HG03439 (cell line): ENCODE data around the gene ZNF181.
"Not testable (repeated sequence)": the region's sequence is repeated elsewhere in the genome, so short reads cannot be mapped to it uniquely, and the experiment has no call there.

Experiments used
- ATAC-seq: cut with Tn5 transposase; IDR thresholded peaks from one replicate; pipeline ENCODE4 v1.9.1; 2021; ENCODE audit warnings: mild to moderate bottlenecking, moderate library complexity; ENCODE audit not compliant: unreplicated experiment

ZNF181 gene

DNA sequence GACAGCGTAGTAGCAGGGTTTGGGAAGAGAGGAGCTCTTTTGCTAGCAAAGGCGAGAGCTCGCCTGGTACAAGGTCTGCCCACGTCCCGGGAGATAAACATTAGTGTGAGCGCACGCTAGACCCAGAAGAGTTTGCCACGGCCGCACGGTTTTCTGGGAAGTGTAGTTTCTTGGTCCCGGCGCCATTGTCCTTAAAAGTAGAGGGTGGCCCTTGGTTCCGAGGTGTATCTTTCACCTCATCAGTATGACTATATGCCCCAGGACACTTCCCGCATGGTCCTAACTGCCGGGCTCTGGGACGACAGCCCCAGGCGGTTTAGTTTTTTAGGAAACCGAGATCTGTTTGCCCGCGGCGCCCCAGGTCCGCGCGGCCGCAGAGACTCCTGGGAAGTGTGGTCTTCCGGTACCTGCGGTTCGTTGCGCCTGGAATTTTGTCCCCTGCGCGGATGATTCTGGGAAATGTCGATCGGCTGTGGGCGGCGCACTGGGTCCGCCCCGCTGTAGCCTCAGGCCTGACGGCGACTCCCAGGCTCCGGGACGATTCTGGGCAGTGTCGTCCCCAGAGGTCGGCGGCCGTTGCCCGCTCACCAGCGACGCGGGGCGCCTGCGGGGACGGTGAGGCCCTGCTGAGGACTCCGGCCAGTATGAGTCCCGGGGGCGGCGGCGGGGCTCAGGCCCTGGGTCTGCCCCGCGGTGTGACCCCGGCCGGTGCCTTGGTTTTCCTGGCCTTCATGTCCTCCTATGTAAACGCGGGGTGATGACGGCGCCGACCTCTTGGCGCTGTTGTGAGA, at the start of gene ZNF181:
ZNF181 (plus strand) TSS at position 498 of the 791 bp plus-strand sequence. CDS start 795 bp downstream, outside the sequence.
- ATAC-seq = peak; percentile 84

DNA sequence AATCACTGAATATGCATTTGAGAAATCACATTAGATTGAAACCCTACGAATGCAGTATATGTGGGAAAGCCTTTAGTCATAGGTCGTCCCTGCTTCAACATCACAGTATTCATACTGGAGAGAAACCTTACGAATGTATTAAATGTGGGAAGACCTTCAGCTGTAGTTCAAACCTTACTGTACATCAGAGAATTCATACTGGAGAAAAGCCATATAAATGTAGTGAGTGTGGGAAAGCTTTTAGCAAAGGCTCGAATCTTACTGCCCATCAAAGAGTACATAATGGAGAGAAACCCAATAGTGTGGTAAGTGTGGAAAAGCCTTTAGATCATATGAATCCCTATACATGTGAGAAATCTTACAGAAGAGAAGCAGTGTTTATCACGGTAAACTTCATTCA, 48.8 kb upstream of the ZNF181 start:
- not testable (repeated sequence) for ATAC-seq

DNA sequence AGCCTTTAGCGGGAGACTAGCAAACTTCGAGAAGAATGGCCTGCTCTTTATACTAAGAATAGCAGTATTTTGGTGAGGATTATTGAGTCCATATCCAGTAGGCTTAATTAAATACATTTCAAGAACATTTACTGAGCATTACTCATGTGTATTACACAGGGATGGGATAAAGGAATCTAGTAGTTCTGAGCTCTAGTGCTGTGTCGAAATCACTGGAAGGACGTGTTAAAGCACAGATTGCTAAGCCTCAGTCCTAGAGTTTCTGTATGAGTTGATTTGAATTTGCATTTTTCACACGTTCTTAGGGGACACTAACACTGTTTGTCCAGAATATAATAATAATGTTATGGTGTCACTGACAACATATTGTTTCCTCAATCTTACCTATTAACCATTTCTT, 47.6 kb upstream of the ZNF181 start:
- ATAC-seq = no peak

DNA sequence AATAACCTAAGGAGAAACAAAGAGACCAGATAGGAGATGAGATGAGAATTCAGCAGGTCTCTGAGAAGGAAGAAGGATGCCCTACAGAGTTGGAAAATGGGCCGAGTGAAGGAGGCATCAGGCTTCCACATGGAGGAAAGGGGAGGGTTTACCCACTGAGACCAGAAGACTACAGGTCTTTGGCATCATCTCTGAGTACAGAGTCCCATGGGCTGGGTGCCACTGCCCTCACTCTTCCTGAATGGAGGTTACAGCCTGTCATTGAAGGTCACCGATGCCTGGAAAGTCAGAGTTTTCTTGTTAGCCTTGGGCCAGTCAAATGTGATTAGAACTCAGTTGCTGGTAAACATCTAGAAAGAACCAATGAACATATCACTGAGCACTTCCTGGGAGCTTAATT, 46.7 kb upstream of the ZNF181 start:
- ATAC-seq = no peak

DNA sequence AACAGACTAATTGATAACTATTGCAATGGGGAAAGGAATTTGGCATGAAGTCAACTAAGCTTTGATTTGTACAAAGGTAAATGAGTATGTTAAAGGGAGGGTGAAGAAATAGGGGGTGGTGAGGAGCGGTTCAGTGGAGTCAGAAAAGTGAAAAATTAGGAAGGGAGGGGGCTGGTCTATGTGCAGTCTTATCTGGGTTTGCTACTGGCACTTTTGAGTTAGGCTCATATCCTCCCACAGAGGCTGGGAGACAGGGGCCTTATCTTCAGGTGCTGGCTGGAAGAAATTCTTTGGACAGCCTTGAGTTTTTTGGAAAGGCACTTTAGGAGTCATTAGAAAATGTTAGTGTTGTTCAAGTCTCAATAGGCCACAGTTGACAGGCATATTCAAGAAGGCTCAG, 45.5 kb upstream of the ZNF181 start:
- ATAC-seq = no peak

DNA sequence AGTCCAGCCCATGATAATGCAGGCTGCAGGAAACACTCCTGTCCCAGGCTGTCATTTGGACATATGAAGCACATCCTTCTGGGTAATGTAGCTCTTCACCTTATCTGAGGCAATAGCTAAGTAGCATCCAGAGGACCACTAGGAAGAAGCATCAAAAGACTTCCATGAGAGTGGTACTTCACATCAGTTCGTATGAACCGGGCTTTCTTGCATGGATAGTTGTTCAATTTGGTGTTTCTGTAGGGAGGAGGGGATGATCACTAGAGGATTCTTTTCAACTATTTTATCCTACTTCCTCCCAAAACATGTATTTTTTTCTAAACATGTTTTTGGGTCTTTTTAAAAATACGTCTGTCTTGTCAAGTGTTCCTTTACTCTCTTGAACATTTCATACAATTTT, 43.7 kb upstream of the ZNF181 start:
- ATAC-seq = no peak

DNA sequence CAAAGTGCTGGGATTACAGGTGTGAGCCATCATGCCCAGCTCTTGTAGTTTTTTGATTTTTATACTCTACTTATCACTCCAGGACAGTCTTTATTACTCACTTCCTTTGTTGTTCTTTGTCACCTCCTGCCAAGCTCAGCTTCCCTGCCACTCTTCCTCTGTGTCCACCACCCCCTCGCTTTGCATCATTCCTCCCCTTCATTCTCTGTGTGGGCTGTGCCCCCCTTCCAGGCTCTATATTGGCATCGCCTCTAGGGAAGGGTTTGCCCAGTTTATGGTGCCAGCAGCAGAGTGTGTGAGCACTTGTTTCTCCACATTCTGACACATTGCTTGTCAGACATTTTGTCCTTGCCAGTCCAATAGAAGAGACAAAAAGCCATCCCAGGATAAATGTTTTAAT, 41.5 kb upstream of the ZNF181 start:
- no peak for ATAC-seq

DNA sequence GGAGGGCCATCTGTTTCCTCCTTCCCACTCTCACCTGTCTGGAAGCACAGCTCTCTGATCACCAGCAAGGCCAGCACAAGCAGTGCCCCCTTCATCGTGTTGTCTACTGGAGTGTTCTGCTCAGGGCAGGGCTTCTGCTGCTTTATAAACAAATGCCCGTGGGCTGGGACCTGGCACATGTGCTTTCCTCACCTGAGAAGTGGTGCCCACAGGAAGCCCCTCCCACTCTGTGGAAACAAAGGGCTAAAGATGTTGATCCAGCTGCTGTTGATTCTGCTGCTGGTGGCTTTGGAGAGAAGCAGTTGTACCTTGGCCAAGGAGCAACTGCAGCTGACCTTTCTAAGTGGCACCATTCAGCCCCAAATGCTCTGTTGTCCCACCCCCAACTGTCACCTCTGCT, 26.4 kb upstream of the ZNF181 start:
- no peak for ATAC-seq

DNA sequence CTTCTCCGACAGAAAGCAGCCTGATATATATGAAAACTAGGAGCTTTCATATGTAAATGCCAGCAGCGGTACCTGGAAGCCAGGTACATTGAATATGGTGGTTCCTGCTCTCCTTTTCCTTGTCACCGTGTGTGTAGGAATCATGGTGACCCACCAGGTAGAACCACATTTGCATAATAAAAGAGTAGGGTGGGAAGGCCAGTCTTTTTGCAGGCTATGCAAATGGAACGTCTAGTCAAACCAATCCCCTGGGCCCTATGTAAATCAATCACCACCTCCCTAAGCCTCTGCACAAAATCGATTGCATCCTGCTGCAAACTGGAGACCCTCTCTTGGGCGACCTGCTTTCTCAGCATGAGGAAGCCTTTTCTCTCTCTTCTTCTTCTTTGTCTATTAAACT, 22.2 kb upstream of the ZNF181 start:
- ATAC-seq = no peak

DNA sequence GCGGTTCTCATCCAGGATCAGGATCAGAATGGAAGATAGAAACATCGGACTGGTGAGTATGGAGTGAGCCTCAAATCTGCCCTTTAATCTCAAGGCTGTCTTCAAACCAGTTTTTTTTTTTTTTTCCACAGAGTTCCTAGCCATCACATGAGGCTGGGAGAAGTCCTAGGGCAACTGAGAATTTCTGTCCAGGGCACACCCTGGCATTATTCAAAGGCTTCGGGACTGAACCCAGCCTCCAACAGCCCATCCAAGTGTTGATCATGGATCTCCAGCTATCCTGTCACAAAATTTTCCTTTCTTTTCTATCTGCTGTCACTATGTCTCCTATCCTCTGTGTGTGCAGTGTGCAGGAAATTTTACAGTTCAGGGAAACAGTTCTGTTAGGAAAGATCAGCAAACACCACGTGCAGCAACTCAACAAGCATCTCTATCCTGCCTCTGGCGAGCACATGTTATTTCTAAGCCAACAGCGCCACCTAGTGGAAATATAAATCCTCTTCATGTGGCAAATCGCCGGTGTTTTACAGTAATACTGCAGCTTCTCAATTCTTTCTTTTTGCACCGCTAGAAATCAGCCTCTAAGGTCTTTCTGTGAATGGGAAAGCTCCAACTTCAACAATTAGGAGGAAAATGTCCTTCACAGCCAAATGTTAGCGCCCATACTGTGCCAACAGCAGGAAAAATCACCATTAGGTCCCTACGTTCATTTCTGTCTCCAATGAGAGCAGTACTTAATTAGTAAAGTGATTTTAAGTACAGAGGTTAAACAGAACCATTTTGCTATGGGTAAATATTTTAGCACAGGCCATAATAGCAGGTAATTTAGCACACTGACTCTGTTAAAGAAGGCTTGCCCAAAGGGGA, 21.4 kb upstream of the ZNF181 start:
- ATAC-seq = no peak

DNA sequence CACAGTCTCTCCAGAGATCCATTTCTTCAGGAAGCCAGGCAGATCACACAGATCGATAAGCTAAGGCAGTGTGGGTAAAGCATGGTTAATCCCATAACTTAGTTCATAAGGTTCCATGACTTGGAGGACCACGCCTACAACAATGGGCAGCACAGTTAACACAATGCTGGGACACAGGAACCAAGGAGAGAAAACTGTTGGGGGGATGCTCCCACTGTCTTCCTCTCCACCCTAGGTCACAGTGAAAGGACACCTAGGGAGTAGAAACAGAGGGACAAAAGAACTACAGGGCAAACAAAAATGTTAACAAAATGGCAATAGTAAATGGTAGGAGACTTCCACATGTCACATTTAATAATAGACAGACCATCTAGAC, 20.8 kb upstream of the ZNF181 start:
- no peak for ATAC-seq

DNA sequence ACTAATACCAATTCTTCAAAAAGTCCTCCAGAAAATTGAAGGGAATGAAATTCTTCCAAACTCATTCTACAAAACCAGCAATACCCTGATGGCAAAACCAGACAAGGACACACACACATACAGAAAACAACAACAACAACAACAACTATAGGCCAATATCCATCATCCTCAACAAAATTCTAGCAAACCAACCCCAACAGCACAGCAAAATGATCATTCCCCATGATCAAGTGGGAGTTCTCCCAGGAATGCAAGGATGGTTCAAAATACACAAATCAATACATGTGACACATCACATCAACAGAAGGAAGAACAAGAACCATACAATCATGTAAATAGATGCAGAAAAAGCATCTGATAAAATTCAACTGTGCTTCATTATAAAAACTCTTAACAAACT, 18.7 kb upstream of the ZNF181 start:
- ATAC-seq = no peak

DNA sequence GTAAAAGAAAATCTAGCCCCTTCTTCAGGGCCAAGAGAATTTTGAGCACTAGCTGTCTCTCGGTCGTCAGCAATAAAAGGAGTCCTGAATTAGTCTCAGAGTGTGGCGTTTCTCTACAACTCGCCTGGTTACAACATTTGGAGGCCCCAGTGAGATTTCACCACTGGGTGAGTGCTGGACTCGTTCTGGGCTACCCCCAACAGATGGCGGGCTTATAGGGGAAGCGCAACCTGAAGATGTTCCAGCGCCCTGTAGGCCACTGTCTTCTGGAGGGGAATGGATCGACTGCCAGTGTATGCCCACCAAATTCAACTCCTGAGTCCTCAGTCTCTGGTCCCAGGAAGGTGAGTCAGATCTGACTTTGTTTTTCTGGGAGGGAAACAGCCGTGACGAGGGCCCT, 11.7 kb upstream of the ZNF181 start:
- ATAC-seq = no peak

DNA sequence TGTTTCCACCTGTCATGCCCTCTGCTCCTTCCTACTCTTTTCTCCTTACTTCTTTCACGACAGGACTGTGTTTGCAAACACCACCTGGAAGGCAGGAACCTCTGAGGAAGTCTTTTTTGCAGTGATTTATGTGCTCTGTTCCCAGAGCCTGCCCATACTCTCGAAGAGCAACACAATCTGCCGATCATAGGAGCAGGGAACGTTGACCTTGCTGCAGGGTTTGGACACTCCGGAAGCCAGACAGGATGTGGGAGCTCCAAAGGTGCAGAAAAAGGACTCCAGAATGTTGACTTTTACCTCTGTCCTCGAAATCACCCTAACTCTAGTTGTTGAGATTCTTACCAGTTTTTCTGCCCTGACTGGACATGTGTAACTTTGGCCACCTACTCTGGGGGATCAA, 8.6 kb upstream of the ZNF181 start:
- ATAC-seq = no peak

DNA sequence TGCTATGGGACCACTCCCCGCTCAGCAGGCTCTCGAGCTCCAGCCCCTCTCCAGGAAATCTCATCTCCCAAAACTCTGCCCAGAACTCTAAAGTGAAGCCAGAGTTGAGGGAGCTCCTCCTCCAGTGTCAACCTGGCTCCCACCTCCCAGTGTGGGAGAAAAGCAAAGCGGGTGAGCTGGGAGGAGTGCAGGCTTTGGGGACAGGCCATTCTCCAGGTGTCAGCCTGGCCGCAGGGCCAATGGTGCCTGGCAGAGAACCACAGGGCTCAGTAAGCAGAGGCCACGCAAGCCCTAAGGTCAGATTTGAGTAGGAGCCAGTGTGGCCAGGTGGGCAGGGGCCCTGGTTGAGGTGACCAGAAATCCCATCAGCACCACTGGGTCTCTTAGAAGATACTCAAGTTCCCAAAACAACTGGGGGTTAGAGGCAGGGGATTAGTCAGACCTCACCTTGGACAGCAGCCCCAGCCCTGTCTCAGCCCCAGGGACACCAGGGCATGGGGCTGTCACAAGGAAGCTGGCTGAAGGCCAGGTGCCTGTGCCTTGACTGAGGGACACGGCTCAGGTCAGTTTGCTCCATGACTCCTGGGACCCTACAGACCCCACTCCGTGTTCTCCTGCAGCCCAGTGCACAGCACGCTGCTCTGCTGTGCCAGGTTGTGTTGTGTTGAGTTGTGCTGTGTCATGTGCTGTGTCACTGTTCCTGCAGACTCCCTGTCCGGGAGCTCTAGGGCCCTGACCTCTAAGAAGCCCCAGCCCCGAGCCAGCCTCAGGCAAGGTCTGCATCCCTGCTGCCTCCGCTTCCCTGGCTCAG, 2.8 kb upstream of the ZNF181 start:
- ATAC-seq = no peak

DNA sequence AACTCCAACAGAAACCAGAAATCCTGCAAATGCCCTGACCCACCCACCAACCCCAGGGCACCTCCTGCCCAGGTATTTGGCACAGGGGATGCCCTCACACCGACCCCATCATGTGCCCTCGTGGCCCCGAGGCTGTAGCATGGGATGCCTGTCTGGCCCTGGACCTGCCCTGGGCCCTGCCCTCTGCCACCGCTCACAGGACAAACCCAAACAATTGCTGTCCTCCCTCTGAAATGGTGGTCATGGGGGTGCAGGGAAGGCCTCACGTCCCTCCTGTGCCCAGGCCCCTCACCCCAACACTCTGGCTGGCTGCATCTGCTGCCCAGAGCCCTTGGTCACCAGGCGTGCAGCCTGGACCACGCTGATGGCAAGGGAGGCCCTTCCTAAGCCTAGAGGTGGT, 2.1 kb upstream of the ZNF181 start:
- ATAC-seq = no peak

DNA sequence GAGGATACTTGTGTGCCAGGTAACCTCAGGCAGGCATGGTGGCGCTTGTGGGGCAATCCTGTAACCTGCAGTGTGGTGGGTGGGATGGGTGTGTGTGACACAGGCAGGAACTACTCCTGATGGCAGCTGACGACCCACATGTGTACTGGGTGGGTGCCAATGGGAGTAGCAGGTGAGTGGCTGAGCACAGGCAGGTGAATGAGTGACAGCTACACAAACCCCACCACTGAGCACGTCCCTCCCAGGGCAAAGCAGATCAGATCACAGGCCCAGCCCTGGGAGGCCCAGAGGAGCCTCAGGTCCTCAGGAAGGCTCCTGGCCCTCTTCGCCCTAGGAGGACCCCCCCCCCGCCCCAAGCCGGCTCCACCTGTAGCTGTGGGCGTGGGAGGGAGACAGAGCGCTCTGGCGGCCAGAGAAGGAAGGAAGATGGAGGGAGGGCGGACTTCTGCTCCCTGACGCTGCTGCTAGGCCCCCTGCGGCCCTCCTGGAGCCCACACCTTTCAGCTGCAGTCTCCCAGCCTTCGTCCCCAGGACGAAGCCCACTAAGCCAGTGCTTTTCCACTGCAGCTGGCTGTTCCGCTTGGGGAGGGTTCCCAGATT, 1.3 kb upstream of the ZNF181 start:
- no peak for ATAC-seq

DNA sequence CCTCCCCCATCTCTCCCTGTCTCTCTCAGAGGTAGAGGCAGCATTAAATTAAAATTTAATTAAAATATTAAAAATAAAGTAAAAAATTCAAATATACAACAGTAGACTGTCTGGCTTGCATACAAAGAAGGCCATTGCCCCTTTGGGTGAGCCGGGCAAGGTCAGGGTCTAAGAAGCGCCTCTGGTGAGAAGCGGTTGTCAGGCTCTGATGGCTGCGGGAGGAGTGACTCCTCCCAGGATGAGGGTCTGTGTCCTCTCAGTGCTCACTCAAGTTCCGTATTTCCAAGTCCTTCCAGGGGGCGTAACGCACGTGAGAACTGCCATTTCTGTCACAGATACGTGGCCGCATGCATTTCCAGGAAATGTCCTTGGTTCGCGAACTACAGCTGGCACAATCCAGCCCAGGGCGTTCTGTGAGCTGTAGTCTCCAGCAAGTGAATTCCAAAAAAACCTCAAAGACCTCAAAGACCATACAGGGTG, 737 bp upstream of the ZNF181 start:
- ATAC-seq = peak; percentile 18

DNA sequence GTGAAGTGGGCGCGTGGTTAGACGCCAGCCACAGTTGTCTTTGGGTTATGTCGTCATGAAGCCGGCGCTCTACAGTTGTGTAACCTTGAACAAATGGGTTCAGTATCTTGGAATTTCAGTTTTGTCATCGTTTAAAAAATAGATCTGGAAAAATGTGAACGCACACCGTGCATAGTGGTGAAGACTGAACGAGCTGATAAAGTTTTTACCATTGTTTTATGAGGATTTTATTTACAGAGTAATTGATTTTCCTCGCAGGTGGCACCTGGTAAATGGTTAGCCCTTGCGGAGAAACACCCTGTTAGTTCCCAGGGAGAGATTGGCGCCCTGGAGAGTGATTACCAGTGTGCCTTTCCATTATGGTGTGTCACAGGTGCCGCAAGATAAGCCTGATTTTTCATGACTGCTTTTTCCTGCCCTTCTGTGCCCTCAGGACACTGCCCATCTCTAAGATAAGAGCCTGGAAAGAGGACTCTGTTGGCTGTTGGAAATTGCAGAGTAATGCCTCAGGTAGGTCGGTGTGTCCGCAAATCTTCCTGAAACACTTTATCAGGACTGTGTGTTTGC, 577 bp downstream of the ZNF181 start:
- ATAC-seq = no peak

DNA sequence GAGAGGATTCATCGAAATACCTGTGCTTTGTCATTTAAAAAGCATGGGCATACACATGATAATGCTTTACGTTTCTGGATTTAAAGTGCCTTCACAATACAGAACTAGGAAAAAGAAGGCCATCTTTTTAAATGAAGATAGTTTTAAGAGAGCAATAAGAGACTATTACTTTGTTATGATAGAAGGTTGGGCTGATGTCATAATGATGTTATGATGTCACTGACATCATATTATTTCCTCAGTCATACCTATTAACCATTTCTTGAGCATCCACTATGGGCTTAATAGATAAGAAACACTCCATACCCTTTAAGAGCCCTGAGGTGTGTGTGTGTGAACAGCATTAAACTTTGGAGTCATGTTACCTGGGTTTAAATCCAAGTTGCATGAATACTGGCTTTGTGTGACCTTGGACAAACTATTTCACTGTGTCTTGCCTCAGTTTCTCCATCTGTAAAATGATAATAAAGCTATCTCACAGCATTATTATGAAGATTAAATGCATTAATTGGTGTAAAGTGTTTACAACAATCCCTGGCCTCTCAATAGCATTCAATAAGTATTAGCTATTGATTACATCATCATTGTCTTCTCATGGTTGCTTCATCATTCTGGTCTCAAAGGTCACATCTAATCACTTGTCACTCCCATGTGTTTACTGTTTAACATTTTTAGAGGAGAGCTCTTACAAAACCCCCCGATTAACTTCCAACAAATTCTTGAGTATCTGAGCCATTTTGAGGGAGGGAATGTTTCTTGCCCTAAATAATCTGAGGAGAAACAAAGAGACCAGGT, 11.1 kb downstream of the ZNF181 start:
- ATAC-seq = no peak
